Skin epidermis (tissue), 12 donors: ENCODE data around the gene HSPB3.
"Not testable (repeated sequence)": the region's sequence is repeated elsewhere in the genome, so short reads cannot be mapped to it uniquely, and the experiment has no call there.

ENCODE experiments used
- H3K27ac ChIP-seq, 21 experiments: fragments of 200-600 bp; sonication (generic) in 11 of 21; one replicate each; pipeline ENCODE4 v1.5.0; 2020; ENCODE audit warnings: mild to moderate bottlenecking in 3 of 21, inconsistent platforms in 2 of 21, moderate library complexity in 2 of 21
- H3K4me3 ChIP-seq, 7 experiments: fragments of 200-600 bp; sonication (generic) in 2 of 7; one replicate each; pipeline ENCODE4 v1.5.0; 2020; ENCODE audit warnings: inconsistent platforms in 2 of 7, mild to moderate bottlenecking in 2 of 7, moderate library complexity in 1 of 7

HSPB3 gene

GRCh38 chr5:54453046-54453445 lies 2.5 kb upstream of the HSPB3 start:
- no peak overlapping the region for H3K4me3 ChIP-seq
- H3K27ac ChIP-seq = no peak overlapping the region

- Histone ChIP-seq H3K27ac (peak overlapping the region in 1 of 21 experiments; percentile 18), H3K4me3 (no peak overlapping the region)
Observed at GRCh38 chr5:54454602-54455001, 897 bp upstream of the HSPB3 start.

GRCh38 chr5:54457094-54457862 lies 1.8 kb downstream of the HSPB3 start:
- no peak overlapping the region for H3K4me3 ChIP-seq

GRCh38 chr5:54458221-54458620 lies 2.7 kb downstream of the HSPB3 start:
- Histone ChIP-seq H3K27ac (no peak overlapping the region), H3K4me3 (no peak overlapping the region)

More at GRCh38 chr5:54457094-54457862, 1.8 kb downstream of the HSPB3 start:
- H3K27ac ChIP-seq = peak overlapping the region in 2 of 21 experiments; percentile 1 to 22

- Histone ChIP-seq H3K4me3 (no peak overlapping the region), H3K27ac (no peak overlapping the region)
Observed at GRCh38 chr5:54460181-54460919, 4.9 kb downstream of the HSPB3 start.

- Histone ChIP-seq H3K4me3 (no peak overlapping the region), H3K27ac (no peak overlapping the region)
Observed at GRCh38 chr5:54462281-54462680, 6.8 kb downstream of the HSPB3 start.

GRCh38 chr5:54463713-54464112 lies 8.2 kb downstream of the HSPB3 start:
- no peak overlapping the region for H3K27ac ChIP-seq
- H3K4me3 ChIP-seq = no peak overlapping the region

GRCh38 chr5:54469622-54470021 lies 14.1 kb downstream of the HSPB3 start:
- peak overlapping the region in 14 of 21 experiments; percentile 10 to 81 (median 62) for H3K27ac ChIP-seq
- no peak overlapping the region for H3K4me3 ChIP-seq

GRCh38 chr5:54470128-54470527 lies 14.6 kb downstream of the HSPB3 start:
- Histone ChIP-seq H3K4me3 (no peak overlapping the region), H3K27ac (peak overlapping the region in 11 of 21 experiments; percentile 17 to 81 (median 67))

GRCh38 chr5:54470677-54471076 lies 15.2 kb downstream of the HSPB3 start:
- Histone ChIP-seq H3K27ac (peak overlapping the region in 8 of 21 experiments; percentile 8 to 80 (median 40)), H3K4me3 (no peak overlapping the region)

GRCh38 chr5:54471398-54471797 lies 15.9 kb downstream of the HSPB3 start:
- H3K4me3 ChIP-seq = no peak overlapping the region
- H3K27ac ChIP-seq = no peak overlapping the region

GRCh38 chr5:54476682-54477081 lies 21.2 kb downstream of the HSPB3 start:
- Histone ChIP-seq H3K4me3 (no peak overlapping the region), H3K27ac (no peak overlapping the region)

GRCh38 chr5:54477941-54478478 lies 22.5 kb downstream of the HSPB3 start:
- H3K27ac ChIP-seq = no peak overlapping the region
- no peak overlapping the region for H3K4me3 ChIP-seq

- no peak overlapping the region for H3K4me3 ChIP-seq
- H3K27ac ChIP-seq = no peak overlapping the region
Observed at GRCh38 chr5:54480296-54480695, 24.8 kb downstream of the HSPB3 start.

- no peak overlapping the region for H3K27ac ChIP-seq
- no peak overlapping the region for H3K4me3 ChIP-seq
Observed at GRCh38 chr5:54484219-54484894, 28.9 kb downstream of the HSPB3 start.

- H3K27ac ChIP-seq = not testable (repeated sequence)
Observed at GRCh38 chr5:54485659-54486058, 30.2 kb downstream of the HSPB3 start.

GRCh38 chr5:54489648-54489979 lies 34.1 kb downstream of the HSPB3 start:
- H3K27ac ChIP-seq, H3K4me3 ChIP-seq: not testable (repeated sequence)

More at GRCh38 chr5:54485659-54486058, 30.2 kb downstream of the HSPB3 start:
- not testable (repeated sequence) for H3K4me3 ChIP-seq

- Histone ChIP-seq H3K27ac (no peak overlapping the region), H3K4me3 (no peak overlapping the region)
Observed at GRCh38 chr5:54491326-54491725, 35.8 kb downstream of the HSPB3 start.

- Histone ChIP-seq H3K4me3 (no peak overlapping the region), H3K27ac (no peak overlapping the region)
Observed at GRCh38 chr5:54492178-54492577, 36.7 kb downstream of the HSPB3 start.

GRCh38 chr5:54495027-54495426 lies 39.5 kb downstream of the HSPB3 start:
- H3K4me3 ChIP-seq = no peak overlapping the region
- no peak overlapping the region for H3K27ac ChIP-seq
